GM10266 (cell line): ENCODE measurements around the gene ATP6V1B1.

Experiments
- DNase-seq: peaks from one replicate; pipeline ENCODE4 v3.0.0; 2012; ENCODE audit errors: extremely low spot score
- CTCF ChIP-seq: IDR thresholded peaks from 2 replicates; pipeline ENCODE4 v1.5.1; 2012; ENCODE audit warnings: mild to moderate bottlenecking, low read depth; ENCODE audit not compliant: control insufficient read depth, insufficient read depth; ENCODE audit errors: missing control alignments

The ATP6V1B1 gene

GRCh38 chr2:70936979-70937811 is 1.5 kb downstream of the ATP6V1B1 start:
- no peak for DNase-seq
- no peak for TF ChIP-seq CTCF

GRCh38 chr2:70937866-70938585 is 2.3 kb downstream of the ATP6V1B1 start:
- no peak for DNase-seq
- no peak for TF ChIP-seq CTCF

- no peak for DNase-seq
- no peak for TF ChIP-seq CTCF
Measured at GRCh38 chr2:70938586-70938950, 2.9 kb downstream of the ATP6V1B1 start.

GRCh38 chr2:70939001-70939838 is 3.5 kb downstream of the ATP6V1B1 start:
- no peak for DNase-seq
- TF ChIP-seq CTCF = no peak

GRCh38 chr2:70939839-70940580 is 4.3 kb downstream of the ATP6V1B1 start:
- no peak for TF ChIP-seq CTCF
- no peak for DNase-seq

GRCh38 chr2:70941186-70941585 is 5.5 kb downstream of the ATP6V1B1 start:
- DNase-seq = no peak
- no peak for TF ChIP-seq CTCF
